IgD-negative memory B cell (primary cell): ENCODE data around the gene ICOSLG. TPM values are rescaled to one million over a fixed set of nuclear protein-coding genes. Genes with fewer than 3 reads are reported as not detected.
"Not testable (repeated sequence)": the region's sequence is repeated elsewhere in the genome, so short reads cannot be mapped to it uniquely, and the experiment has no call there.

Source experiments
- H3K27ac Mint-ChIP-seq, 3 donors: one replicate each; pipeline ENCODE4 v1.8.0; 2020 to 2022; ENCODE audit warnings: mild to moderate bottlenecking in 3 of 3, mixed read lengths in 3 of 3, moderate library complexity in 1 of 3
- H3K27me3 Mint-ChIP-seq: one replicate; pipeline ENCODE4 v1.8.0; 2021; ENCODE audit warnings: mixed read lengths
- H3K36me3 Mint-ChIP-seq: one replicate; pipeline ENCODE4 v1.8.0; 2020; ENCODE audit warnings: mild to moderate bottlenecking, mixed read lengths
- H3K4me1 Mint-ChIP-seq, 3 donors: one replicate each; pipeline ENCODE4 v1.8.0; 2020 to 2022; ENCODE audit warnings: mixed read lengths in 3 of 3, mild to moderate bottlenecking in 1 of 3
- H3K4me3 Mint-ChIP-seq, 4 donors: one replicate each; pipeline ENCODE4 v1.8.0; 2020 to 2022; ENCODE audit warnings: mild to moderate bottlenecking in 4 of 4, mixed read lengths in 4 of 4, moderate library complexity in 3 of 4
- H3K9me3 Mint-ChIP-seq, 3 donors: one replicate each; pipeline ENCODE4 v1.8.0; 2020 to 2021; ENCODE audit warnings: mixed read lengths in 3 of 3, mild to moderate bottlenecking in 1 of 3
- polyA plus RNA-seq: library from polyadenylated mRNA; unstranded; fragments of 300-500 nt; fragmentation: Illumina TruSeq; gene quantifications from one replicate; pipeline ENCODE4 v1.2.3, GENCODE V29; 2021

ICOSLG gene
- polyA plus RNA-seq, 1 donor from 2014 or later, result 8.5 TPM

- not testable (repeated sequence) for H3K27me3 Mint-ChIP-seq, H3K4me3 Mint-ChIP-seq, H3K9me3 Mint-ChIP-seq, H3K27ac Mint-ChIP-seq, H3K36me3 Mint-ChIP-seq, H3K4me1 Mint-ChIP-seq
Measured at GRCh38 chr21:44182202-44182601, 58.5 kb downstream of the ICOSLG start.

DNA sequence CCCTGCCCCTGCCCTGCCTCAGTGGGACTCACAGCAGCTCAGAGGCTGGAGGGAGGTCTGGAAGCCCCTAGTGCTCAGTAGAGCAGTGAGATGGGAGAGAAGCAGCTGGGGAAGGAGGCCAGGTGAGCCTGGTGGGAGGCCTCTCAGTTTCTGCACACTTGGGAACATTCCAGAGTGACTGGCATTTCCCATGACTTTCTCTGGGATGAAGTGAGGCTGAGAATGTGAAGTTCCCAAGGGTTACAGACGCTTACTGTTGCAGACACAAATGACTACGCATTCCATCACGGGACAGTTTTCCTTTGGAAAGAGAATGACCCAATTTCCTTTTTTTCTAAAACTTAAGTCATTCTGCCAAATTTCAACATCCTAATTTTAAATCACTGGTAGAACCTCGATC is 59.2 kb downstream of the ICOSLG start:
- H3K4me1 Mint-ChIP-seq, H3K36me3 Mint-ChIP-seq, H3K4me3 Mint-ChIP-seq, H3K9me3 Mint-ChIP-seq, H3K27ac Mint-ChIP-seq, H3K27me3 Mint-ChIP-seq: not testable (repeated sequence)

- not testable (repeated sequence) for H3K27me3 Mint-ChIP-seq, H3K36me3 Mint-ChIP-seq, H3K27ac Mint-ChIP-seq, H3K4me1 Mint-ChIP-seq, H3K4me3 Mint-ChIP-seq, H3K9me3 Mint-ChIP-seq
Measured at GRCh38 chr21:44176127-44176526, 64.6 kb downstream of the ICOSLG start.

DNA sequence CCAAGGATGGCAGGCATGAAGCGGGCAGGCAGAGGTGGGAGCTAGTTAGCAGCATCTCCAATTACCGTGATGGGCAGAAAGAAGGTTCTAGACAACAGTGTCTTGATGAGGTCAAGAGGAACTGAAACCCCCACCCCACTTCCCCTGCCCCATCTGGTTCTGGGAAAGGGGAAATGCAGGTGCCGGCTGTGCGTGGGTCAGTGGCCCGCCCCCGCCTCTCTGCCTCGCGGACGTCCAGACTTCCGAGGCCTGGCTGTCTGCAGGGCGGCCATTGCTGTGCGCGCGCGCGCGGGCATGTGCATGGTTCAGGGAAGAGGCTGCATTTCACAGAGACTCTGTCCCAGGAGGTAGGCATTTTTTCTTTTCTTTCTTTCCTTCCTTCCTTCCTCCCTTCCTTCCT is 65.6 kb downstream of the ICOSLG start:
- H3K4me3 Mint-ChIP-seq, H3K36me3 Mint-ChIP-seq, H3K27me3 Mint-ChIP-seq: not testable (repeated sequence)

More for the DNA sequence above, 65.6 kb downstream of the ICOSLG start:
- not testable (repeated sequence) for H3K9me3 Mint-ChIP-seq, H3K4me1 Mint-ChIP-seq, H3K27ac Mint-ChIP-seq

Other genes with a start within 250 kb of the ICOSLG start
- 17.9 TPM for gene TRAPPC10, start 228.6 kb downstream of the ICOSLG start, polyA plus RNA-seq
- gene PWP2, start 133.5 kb downstream of the ICOSLG start, polyA plus RNA-seq, result 12.2 TPM
- 55.2 TPM for gene GATD3, start 107.3 kb downstream of the ICOSLG start, polyA plus RNA-seq
- gene DNMT3L, start 21.0 kb upstream of the ICOSLG start, polyA plus RNA-seq, result not detected
- 0.45 TPM for gene AIRE, start 44.9 kb upstream of the ICOSLG start, polyA plus RNA-seq
- gene PFKL, start 59.1 kb upstream of the ICOSLG start, polyA plus RNA-seq, result 130 TPM
- gene CFAP410, start 98.4 kb upstream of the ICOSLG start, polyA plus RNA-seq, result 36.4 TPM
- gene TRPM2, start 112.7 kb upstream of the ICOSLG start, polyA plus RNA-seq, result 5.1 TPM
- 0.14 TPM for gene LRRC3, start 214.6 kb upstream of the ICOSLG start, polyA plus RNA-seq